IPS-NIHi7 (cell line): ENCODE measurements around the gene SREBF1.

Source experiments
- DNase-seq: peaks from one replicate; pipeline ENCODE4 v3.0.0; 2012; ENCODE audit warnings: mixed read lengths; ENCODE audit errors: extremely low spot score

The SREBF1 gene

GRCh38 chr17:17841601-17842025, 4.8 kb upstream of the SREBF1 start:
- DNase-seq: no peak

GRCh38 chr17:17840751-17841591, 4.2 kb upstream of the SREBF1 start:
- DNase-seq: no peak

- DNase-seq: peak; percentile 94
Measured at GRCh38 chr17:17839791-17840707, 3.3 kb upstream of the SREBF1 start.

DNA sequence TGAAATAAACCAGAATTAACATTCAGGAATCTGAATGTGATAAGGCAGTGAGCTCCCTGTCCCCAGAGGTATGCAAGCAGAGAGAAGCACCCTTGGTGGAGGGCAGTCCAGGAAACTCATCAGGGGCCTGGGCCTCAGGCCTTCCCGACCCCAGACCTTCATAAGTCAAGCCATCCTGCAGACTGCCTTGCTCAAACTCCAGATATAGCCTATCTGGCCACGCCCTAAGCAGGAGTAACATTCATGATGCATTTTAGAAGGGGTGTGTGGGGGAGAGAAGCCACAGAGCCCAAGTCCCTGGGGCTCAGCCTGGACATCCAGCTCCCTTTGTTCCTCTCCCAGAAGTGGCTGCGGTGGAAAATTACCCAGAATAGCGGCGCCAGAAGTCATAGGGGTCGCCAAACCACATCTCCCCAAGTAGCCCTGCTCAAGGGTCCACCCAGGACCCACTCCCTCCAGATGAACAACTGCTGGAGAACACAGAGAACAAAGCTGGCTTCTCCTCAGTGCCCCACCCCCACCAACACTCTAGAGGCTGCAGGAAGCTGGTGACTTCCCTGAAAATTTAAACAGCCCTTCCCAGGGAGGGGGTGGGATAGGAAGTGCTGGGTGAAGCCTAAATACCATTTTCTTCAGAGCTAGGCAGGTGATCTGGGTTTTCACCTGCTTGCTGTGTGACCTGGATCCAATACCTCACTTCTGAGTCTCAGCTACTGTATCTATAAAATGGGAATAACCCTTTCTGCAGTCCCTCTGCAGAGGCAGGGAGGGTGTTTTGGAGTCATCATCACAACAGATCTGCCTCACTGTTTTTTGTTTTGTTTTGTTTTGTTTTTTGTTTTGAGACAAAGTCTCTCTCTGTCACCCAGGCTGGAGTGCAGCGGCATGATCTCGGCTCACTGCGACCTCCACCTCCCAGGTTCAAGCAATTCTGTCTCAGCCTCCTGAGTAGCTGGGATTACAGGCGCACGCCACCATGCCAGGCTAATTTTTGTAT, 1.5 kb upstream of the SREBF1 start:
- DNase-seq: peak; percentile 52

GRCh38 chr17:17837380-17837821, 615 bp upstream of the SREBF1 start:
- no peak for DNase-seq

- DNase-seq: peak; percentile 93
Measured at GRCh38 chr17:17836250-17836817, 452 bp downstream of the SREBF1 start.

GRCh38 chr17:17835415-17836249, 1.2 kb downstream of the SREBF1 start:
- no peak for DNase-seq

GRCh38 chr17:17834974-17835373, 1.8 kb downstream of the SREBF1 start:
- no peak for DNase-seq

DNA sequence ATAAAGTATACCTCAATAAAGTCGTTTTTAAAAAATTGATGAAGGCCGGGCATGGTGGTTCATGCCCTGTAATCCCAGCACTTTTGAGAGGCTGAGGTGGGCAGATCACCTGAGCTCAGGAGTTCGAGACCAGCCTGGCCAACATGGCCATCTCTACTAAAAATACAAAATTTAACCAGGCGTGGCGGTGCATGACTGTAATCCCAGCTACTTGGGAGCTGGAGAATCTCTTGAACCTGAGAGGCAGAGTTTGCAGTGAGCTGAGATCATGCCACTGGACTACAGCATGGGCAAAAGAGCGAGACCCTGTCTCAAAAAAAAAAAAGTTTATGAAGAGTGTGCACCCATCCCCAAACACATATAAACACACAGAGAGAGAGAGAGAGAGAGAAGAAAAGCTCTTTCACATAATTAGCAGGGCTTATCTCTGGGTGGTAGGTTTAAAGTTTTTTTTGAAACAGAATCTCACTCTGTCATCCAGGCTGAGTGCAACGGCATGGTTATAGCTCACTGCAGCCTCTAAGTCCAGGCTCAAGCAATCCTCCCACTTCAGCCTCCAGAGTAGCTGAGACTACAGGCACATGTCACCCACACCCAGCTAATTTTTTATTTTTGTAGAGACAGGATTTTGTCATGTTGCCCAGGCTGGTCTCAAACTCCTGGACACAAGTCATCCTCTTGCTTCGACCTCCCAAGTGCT, 3.0 kb downstream of the SREBF1 start:
- DNase-seq: no peak

- no peak for DNase-seq
Measured at GRCh38 chr17:17832032-17832363, 4.8 kb downstream of the SREBF1 start.

DNA sequence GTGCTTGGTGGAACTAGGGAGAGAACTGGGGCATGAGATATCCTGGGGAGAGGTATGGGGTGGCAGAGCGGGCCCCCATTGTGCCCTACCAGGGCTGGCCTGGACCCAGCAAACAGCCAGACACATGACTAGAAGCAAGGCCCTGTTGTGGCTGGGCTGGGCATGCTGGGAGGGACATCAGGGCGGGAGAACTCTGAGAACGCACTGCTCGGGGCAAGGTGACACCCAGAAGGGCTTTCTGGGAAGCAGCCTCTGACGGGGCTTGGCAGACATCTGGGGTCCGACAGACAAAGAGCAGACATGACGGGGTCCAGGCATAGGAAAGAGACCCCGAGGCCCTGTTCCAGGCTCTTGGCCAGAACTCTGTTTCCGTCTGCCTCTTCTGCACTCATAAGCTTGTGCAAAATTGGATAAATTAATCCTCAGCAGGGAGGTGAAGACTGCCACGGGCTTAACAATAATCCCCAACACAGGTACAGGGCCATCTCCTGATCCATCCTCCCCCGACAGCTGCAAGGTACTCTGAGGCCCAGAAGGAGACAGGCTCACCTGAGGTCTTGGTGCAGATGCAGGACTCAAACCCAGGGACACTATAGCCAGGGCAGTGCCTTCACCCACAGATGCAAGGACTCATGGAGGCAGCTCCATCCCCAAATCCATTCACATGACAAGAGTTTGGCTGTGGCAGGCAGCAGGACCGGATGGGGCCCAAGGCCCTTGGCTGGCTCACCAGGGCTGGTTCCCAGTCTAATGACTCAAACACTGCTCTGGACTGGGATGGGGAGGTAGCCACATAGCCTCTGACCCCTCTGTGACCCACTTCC, 5.4 kb downstream of the SREBF1 start:
- no peak for DNase-seq

DNA sequence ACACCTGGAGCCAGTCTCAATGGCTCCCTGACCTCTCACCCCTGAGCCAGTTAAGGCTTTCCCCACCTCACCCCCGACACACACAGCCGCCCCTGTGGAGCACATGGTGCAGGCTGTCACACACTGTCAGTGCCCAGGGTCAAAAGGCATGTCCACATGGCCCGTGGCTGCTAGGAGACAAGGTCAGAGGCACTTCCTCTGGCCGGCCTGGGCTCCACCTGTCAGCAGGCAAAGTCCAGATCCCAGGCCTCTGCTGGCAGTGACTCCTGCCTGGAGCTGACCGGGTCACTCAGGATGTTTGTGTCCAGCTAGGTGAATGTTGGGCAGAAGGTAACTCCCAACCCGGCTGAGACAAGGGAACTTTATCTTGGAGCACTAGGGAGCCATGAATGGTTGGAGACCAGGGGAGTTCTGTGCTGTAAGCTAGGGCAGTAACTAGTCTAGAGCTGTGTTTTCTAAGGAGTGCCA, 6.0 kb downstream of the SREBF1 start:
- no peak for DNase-seq

GRCh38 chr17:17830269-17830567, 6.6 kb downstream of the SREBF1 start:
- DNase-seq: no peak

- DNase-seq: no peak
Measured at GRCh38 chr17:17827826-17828621, 8.8 kb downstream of the SREBF1 start.

DNA sequence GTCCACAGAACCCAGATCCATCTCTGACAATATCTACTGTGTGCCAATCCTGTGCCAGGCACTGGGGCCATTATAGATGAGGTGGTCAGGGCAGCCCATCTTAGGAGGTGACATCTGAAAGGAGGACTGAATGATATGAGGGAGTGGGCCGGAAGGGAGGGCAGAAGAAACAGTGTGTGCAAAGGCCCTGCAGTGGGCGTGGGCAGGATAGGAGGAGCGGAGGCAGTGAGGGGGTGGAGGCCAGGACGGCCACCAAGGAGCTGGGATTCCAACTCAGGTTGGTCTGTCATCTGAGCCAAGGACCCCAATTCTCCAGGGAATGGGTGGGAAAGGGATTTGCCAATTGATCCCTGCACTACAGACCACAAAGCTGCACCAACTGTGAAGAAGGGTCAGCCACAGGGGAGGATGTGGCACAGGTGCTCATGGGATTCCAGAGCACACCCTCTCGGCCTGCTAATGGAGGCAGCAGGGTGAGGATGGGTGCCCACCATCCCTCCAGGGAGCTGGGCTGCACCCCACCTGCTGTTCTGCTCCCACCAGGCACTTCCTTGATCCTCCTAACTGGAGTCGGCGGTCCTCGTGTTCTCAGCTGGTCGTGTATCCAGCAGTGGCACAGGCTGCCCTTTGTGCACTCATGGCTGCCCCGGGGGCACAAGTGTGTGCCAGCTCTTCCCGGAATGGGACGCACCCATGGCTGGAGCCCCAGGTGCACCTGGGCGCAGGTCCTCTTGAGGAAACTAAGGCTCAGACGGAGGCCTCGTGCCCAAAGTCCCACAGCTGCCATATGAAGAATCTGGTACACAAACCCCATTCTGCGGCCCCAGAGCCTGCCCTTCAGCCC, 9.6 kb downstream of the SREBF1 start:
- DNase-seq: no peak

- no peak for DNase-seq
Measured at GRCh38 chr17:17826342-17826713, 10.5 kb downstream of the SREBF1 start.
